Measurements from ENCODE around the gene DAW1. TPM values are rescaled to one million over a fixed set of nuclear protein-coding genes. Genes with fewer than 3 reads are reported as not detected.
"Not testable (repeated sequence)": the region's sequence is repeated elsewhere in the genome, so short reads cannot be mapped to it uniquely, and the experiment has no call there.

Gene DAW1
- total RNA-seq, 1 experiment from 2014 or later, result 0.37 TPM

DNA sequence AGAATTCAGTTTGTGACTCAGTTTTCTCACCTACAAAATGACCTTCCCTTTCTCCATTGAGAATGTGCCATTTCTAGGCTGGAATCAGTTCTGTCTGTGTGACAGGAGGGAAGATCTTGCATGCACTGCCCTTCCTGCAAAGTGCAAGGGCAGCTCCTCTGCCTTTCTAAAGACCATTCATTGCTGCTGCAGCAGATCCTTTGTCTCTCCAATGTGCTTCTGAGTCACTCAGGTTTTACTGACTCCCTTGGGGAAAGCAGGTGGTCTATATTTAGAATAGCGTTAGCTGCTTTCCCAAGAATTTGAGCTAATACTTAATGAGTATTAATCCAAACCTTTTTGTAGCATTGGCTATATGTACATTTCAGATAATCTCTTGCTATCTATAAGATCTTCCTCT, 62.5 kb downstream of the DAW1 start:
- H2AFZ ChIP-seq (ENCODE audit: low read length), result no peak overlapping the region
- WGBS (ENCODE audit: extremely low coverage, insufficient read length, low lambda C conversion rate), result no CpG with 5 or more reads among the region's 1 CpG
- TF ChIP-seq CTCF (conservative IDR thresholded peaks at IDR 0.05), result no peak
- H3K4me2 ChIP-seq (ENCODE audit: insufficient read depth, insufficient read length, low read length), result no peak overlapping the region
- no peak overlapping the region for H2BK120ac ChIP-seq (ENCODE audit: low read depth, low read length, poor library complexity, severe bottlenecking)
- no peak overlapping the region for H2BK15ac ChIP-seq (ENCODE audit: low read depth, low read length)
- H4K8ac ChIP-seq (replicated peaks; ENCODE audit: insufficient read length, low read depth, low read length), result no peak overlapping the region
- no peak overlapping the region for H2AK5ac ChIP-seq (ENCODE audit: insufficient read length, low read length)
- no peaks in the 10 kb centered on the region for H4K20me1 ChIP-seq (ENCODE audit: control insufficient read depth, insufficient read depth, insufficient read length)
- Mint-ChIP-seq H3K27ac (no peak overlapping the region), H3K27me3 (ENCODE audit: low read depth) (no peaks in the 10 kb centered on the region), H3K4me3 (no peak overlapping the region), H3K36me3 (ENCODE audit: insufficient read depth in 1 of 3, low read depth in 3 of 3) (no peaks in the 10 kb centered on the region), H3K4me1 (peaks cover 9 to 10% of the 10 kb centered on the region in 2 experiments; a peak in 3 of 4 replicates), H3K9me3 (peaks cover 2 to 3% of the 10 kb centered on the region in 2 experiments; a peak in 2 of 5 replicates)
- no peak overlapping the region for H2BK5ac ChIP-seq (ENCODE audit: insufficient read length, low read length)
- H3K56ac ChIP-seq (ENCODE audit: insufficient read length, low read depth, low read length), result no peak overlapping the region
- H3T11ph ChIP-seq (ENCODE audit: low read length), result no peak overlapping the region
- no peak overlapping the region for H4K91ac ChIP-seq (ENCODE audit: insufficient read length, low read depth, low read length)
- H3K27ac ChIP-seq (ENCODE audit: insufficient read length, low read depth, low read length), result no peak overlapping the region
- no peak overlapping the region for H4K5ac ChIP-seq (ENCODE audit: insufficient read length, low read depth, low read length)
- no peak overlapping the region for H3K4ac ChIP-seq (ENCODE audit: low read depth, low read length)
- no peak overlapping the region for H2BK20ac ChIP-seq (ENCODE audit: low read depth, low read length, poor library complexity, severe bottlenecking)
- no peaks in the 10 kb centered on the region for H3K79me2 ChIP-seq (ENCODE audit: insufficient read depth, low read length)
- H3K14ac ChIP-seq (ENCODE audit: insufficient read depth, low read length), result no peak overlapping the region
- no peak overlapping the region for H3K23ac ChIP-seq (ENCODE audit: insufficient read length, low read depth, low read length)
- no peaks in the 10 kb centered on the region for H3K79me1 ChIP-seq (ENCODE audit: insufficient read depth, low read depth, low read length, poor library complexity, severe bottlenecking)
- H3K9ac ChIP-seq (ENCODE audit: extremely low read depth, insufficient read length, low read length), result no peak overlapping the region
- no peaks in the 10 kb centered on the region for H3K23me2 ChIP-seq (ENCODE audit: insufficient read length, low read depth, low read length, poor library complexity, severe bottlenecking)
- no peaks in the 10 kb centered on the region for H3K9me3 ChIP-seq (ENCODE audit: control insufficient read depth, low read depth, low read length)
- H3K4me1 ChIP-seq (ENCODE audit: insufficient read depth, low read length), result no peaks in the 10 kb centered on the region
- H2BK12ac ChIP-seq (ENCODE audit: insufficient read length, low read depth, low read length), result no peak overlapping the region
- DNase-seq, result no peak
- no peaks in the 10 kb centered on the region for H3K27me3 ChIP-seq (ENCODE audit: insufficient read depth, low read length)
- no peak overlapping the region for H3K18ac ChIP-seq (ENCODE audit: insufficient read length, low read depth, low read length)

DNA sequence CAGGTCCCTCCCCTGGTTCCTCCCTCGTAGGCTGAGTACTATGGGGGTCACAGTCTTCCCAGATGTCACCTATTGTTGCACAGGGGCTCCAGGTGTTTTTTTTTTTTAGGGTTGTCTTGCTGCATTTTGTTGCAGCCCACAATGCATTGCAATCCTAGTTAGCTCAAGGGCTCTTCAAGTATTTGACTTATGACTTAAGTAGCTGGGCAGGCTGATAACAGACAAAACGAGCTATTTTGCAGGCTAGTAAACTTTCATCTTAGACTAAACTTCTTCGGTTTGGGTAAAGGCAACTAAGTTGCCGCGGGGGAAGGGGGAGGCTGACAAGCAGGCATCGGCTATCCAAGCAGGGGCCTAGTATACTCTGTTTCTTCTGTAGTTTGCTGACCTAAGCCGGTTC, 64.8 kb downstream of the DAW1 start:
- H2AK5ac ChIP-seq (ENCODE audit: insufficient read length, low read length); H3K36me3 Mint-ChIP-seq (ENCODE audit: insufficient read depth in 1 of 3, low read depth in 3 of 3); H3K27me3 ChIP-seq (ENCODE audit: insufficient read depth, low read length); H3K79me1 ChIP-seq (ENCODE audit: insufficient read depth, low read depth, low read length, poor library complexity, severe bottlenecking); H2BK15ac ChIP-seq (ENCODE audit: low read depth, low read length); H3K23ac ChIP-seq (ENCODE audit: insufficient read length, low read depth, low read length); H3K4ac ChIP-seq (ENCODE audit: low read depth, low read length); H3K4me3 Mint-ChIP-seq; H3K27me3 Mint-ChIP-seq (ENCODE audit: low read depth); H2BK12ac ChIP-seq (ENCODE audit: insufficient read length, low read depth, low read length); H4K5ac ChIP-seq (ENCODE audit: insufficient read length, low read depth, low read length); H3T11ph ChIP-seq (ENCODE audit: low read length); H3K4me2 ChIP-seq (ENCODE audit: insufficient read depth, insufficient read length, low read length); H4K8ac ChIP-seq (replicated peaks; ENCODE audit: insufficient read length, low read depth, low read length); H3K4me1 ChIP-seq (ENCODE audit: insufficient read depth, low read length); H4K20me1 ChIP-seq (ENCODE audit: control insufficient read depth, insufficient read depth, insufficient read length); H3K9ac ChIP-seq (ENCODE audit: extremely low read depth, insufficient read length, low read length); H3K27ac ChIP-seq (ENCODE audit: insufficient read length, low read depth, low read length); H3K9me3 Mint-ChIP-seq; H2BK120ac ChIP-seq (ENCODE audit: low read depth, low read length, poor library complexity, severe bottlenecking); H2BK5ac ChIP-seq (ENCODE audit: insufficient read length, low read length); H3K14ac ChIP-seq (ENCODE audit: insufficient read depth, low read length); H4K91ac ChIP-seq (ENCODE audit: insufficient read length, low read depth, low read length); DNase-seq; H3K23me2 ChIP-seq (ENCODE audit: insufficient read length, low read depth, low read length, poor library complexity, severe bottlenecking); H3K27ac Mint-ChIP-seq; H2BK20ac ChIP-seq (ENCODE audit: low read depth, low read length, poor library complexity, severe bottlenecking); H3K18ac ChIP-seq (ENCODE audit: insufficient read length, low read depth, low read length); H2AFZ ChIP-seq (ENCODE audit: low read length); H3K9me3 ChIP-seq (ENCODE audit: control insufficient read depth, low read depth, low read length); H3K79me2 ChIP-seq (ENCODE audit: insufficient read depth, low read length); H3K56ac ChIP-seq (ENCODE audit: insufficient read length, low read depth, low read length): not testable (repeated sequence)
- no CpG with 5 or more reads among the region's 7 CpGs for WGBS (ENCODE audit: extremely low coverage, insufficient read length, low lambda C conversion rate)
- peaks cover 12 to 15% of the 10 kb centered on the region in 2 experiments for H3K4me1 Mint-ChIP-seq

Data from H9 (cell line).